Osteocyte (in vitro differentiated cells): ENCODE data around the gene ATXN1. TPM values are rescaled to one million over a fixed set of nuclear protein-coding genes. Genes with fewer than 3 reads are reported as not detected.
"Not testable (repeated sequence)": the region's sequence is repeated elsewhere in the genome, so short reads cannot be mapped to it uniquely, and the experiment has no call there.

Source experiments
- DNase-seq: peaks from one replicate; pipeline ENCODE4 v3.0.0; 2021; ENCODE audit warnings: mixed read lengths; ENCODE audit not compliant: unreplicated experiment; ENCODE audit errors: extremely low spot score
- H3K27ac Mint-ChIP-seq: one replicate; pipeline ENCODE4 v1.8.0; 2021; ENCODE audit warnings: mild to moderate bottlenecking, mixed read lengths; ENCODE audit not compliant: unreplicated experiment
- H3K27me3 Mint-ChIP-seq: one replicate; pipeline ENCODE4 v1.8.0; 2021; ENCODE audit warnings: mixed read lengths; ENCODE audit not compliant: unreplicated experiment
- H3K36me3 Mint-ChIP-seq: one replicate; pipeline ENCODE4 v1.8.0; 2021; ENCODE audit warnings: mixed read lengths; ENCODE audit not compliant: unreplicated experiment
- H3K4me1 Mint-ChIP-seq: one replicate; pipeline ENCODE4 v1.8.0; 2021; ENCODE audit warnings: mixed read lengths; ENCODE audit not compliant: unreplicated experiment
- H3K4me3 Mint-ChIP-seq: one replicate; pipeline ENCODE4 v1.8.0; 2021; ENCODE audit warnings: mild to moderate bottlenecking, moderate library complexity, mixed read lengths; ENCODE audit not compliant: unreplicated experiment
- H3K9me3 Mint-ChIP-seq: one replicate; pipeline ENCODE4 v1.8.0; 2021; ENCODE audit warnings: mixed read lengths; ENCODE audit not compliant: unreplicated experiment
- total RNA-seq: library from RNA; stranded (reverse); gene quantifications from 2 replicates; pipeline ENCODE4 v1.2.1, GENCODE V29; 2021
- TF ChIP-seq, protein P1 (sequence below): fragments of 200-600 bp; sonication (generic); IDR thresholded peaks from 2 replicates; pipeline ENCODE4 v1.5.0; 2021; ENCODE audit warnings: antibody characterized with exemption, mild to moderate bottlenecking, moderate library complexity

ATXN1 gene
- total RNA-seq, 1 donor from 2014 or later: 54.4 TPM

DNA sequence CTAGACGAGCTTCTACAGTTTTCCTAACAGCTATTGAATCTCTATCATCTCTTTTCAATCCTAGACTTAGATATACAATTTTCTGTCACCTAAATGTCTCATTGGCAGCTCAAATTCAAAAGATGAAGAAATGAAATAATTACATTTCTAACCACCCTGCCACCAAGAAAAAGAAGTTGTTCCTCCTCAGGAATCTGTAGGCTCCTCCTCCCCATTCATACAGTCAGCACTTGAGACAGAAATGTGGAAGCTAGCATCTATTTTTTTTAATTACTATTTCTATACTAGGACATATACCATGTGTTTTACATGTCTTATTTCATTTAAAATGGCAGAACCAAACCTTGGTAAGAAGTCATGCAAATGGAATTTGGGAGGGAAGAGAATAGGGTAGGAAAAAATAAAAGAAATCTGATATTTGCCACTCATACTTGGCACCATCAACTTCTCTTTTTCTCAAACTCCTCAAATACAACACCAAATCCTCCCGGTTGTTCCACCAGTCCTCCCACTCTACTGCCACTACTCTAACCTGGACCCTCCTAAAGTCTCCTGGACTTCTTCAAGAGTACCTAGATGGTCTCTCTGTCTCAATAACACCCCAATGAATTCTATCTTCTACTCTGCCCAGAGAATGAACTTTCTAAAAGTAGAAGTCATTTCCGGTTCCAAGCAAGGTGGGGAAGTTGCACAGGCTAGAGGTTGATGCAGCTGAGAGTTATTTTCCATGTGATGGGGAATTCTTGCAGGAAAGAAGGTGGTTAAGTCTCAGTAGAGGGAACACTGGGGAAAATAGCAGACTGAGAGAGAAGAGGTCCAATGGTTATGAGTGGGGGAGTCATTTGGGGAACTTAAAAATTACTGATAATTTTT lies 54.1 kb downstream of the ATXN1 start:
- H3K27ac Mint-ChIP-seq: no peak overlapping the region
- peaks cover 4% of the 10 kb centered on the region for H3K36me3 Mint-ChIP-seq
- TF ChIP-seq, protein P1, sequence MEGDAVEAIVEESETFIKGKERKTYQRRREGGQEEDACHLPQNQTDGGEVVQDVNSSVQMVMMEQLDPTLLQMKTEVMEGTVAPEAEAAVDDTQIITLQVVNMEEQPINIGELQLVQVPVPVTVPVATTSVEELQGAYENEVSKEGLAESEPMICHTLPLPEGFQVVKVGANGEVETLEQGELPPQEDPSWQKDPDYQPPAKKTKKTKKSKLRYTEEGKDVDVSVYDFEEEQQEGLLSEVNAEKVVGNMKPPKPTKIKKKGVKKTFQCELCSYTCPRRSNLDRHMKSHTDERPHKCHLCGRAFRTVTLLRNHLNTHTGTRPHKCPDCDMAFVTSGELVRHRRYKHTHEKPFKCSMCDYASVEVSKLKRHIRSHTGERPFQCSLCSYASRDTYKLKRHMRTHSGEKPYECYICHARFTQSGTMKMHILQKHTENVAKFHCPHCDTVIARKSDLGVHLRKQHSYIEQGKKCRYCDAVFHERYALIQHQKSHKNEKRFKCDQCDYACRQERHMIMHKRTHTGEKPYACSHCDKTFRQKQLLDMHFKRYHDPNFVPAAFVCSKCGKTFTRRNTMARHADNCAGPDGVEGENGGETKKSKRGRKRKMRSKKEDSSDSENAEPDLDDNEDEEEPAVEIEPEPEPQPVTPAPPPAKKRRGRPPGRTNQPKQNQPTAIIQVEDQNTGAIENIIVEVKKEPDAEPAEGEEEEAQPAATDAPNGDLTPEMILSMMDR: no peak
- no peak overlapping the region for H3K4me3 Mint-ChIP-seq
- DNase-seq: no peak
- no peaks in the 10 kb centered on the region for H3K27me3 Mint-ChIP-seq
- peaks cover 35% of the 10 kb centered on the region for H3K4me1 Mint-ChIP-seq
- H3K9me3 Mint-ChIP-seq: no peaks in the 10 kb centered on the region

DNA sequence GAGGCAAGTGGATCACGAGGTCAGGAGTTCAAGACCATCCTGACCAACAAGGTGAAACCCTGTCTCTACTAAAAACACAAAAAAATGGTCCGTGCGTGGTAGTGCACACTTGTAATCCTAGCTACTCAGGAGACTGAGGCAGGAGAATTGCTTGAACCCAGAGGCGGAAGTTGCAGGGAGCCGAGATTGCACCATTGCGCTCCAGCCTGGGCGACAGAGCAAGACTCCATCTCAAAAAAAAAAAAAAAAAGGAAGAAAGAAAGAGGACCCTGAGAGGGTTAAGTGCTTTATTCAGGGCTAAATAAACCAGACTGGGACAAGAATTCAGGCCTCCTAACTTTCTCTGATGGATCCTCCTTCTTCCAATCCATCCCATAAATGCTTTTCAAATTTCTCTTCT lies 54.8 kb downstream of the ATXN1 start:
- not testable (repeated sequence) for H3K27me3 Mint-ChIP-seq, DNase-seq, H3K4me3 Mint-ChIP-seq, H3K27ac Mint-ChIP-seq, H3K36me3 Mint-ChIP-seq, H3K9me3 Mint-ChIP-seq
- H3K4me1 Mint-ChIP-seq: peaks cover 29% of the 10 kb centered on the region

DNA sequence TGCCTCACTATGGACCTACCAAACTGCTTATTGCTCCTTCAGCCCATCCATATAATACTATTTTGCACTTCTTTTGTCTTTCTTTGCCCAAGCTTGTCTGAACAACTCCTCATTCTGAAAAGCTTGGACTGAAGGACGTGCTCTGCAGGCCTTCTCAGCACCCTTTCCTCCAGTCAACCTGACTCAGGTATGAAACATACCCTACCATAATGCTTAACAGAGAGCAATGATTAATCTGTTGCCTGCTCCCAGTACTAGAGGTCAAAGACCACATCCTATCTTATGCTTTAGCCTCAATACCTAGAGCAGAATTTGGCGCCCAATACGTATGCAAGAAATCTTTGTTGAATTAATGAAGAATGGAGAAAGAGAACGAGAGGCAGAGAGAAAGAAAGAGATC lies 55.2 kb downstream of the ATXN1 start:
- Mint-ChIP-seq H3K27ac (no peak overlapping the region), H3K4me1 (peaks cover 26% of the 10 kb centered on the region), H3K27me3 (no peaks in the 10 kb centered on the region), H3K9me3 (no peaks in the 10 kb centered on the region), H3K4me3 (no peak overlapping the region), H3K36me3 (peaks cover 7% of the 10 kb centered on the region)
- no peak for DNase-seq
- TF ChIP-seq, protein P1: no peak

DNA sequence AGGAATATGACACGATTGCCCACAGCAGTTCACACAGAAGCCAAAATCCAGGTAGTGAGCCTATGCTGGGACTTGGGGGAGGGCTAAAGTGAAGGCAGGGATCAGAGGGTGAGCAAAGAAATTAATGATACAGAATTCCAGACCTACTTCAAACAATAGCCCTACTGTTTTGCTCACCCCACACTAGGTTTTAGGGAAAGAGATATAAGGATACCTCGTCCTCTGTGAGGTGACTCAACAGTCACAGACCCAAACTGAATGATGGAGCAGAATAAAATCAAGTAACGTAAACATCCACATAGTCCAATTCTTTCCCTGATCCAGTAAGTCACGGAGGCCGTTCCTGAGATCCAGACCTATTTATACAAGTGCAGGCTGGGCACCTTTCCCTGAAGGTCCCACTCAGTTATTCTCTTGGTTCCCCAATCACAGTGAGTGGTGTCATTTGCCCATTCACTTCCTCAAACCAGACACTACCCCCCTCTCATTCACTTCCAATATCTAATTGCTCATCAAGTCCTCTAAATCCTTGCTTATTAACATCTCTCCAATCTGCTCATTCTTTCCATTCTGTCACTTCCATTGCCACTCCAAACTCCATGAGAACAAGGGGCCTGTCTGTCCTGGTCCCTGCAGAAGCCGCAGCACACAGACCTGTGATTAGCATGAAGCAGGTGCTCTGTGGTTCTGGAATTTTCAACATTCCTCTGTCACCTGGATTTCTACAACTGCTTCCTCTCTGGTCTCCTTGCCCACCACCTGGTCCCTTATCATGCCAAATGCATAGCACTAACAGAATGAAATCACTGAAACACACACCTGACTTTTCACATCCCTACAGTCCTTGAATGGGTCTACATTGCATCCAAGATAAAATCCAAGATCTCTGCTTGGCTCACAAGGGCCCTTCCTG lies 55.9 kb downstream of the ATXN1 start:
- Mint-ChIP-seq H3K4me3 (no peak overlapping the region), H3K27me3 (no peaks in the 10 kb centered on the region), H3K27ac (no peak overlapping the region), H3K4me1 (peaks cover 26% of the 10 kb centered on the region), H3K36me3 (peaks cover 7% of the 10 kb centered on the region), H3K9me3 (no peaks in the 10 kb centered on the region)
- TF ChIP-seq, protein P1: no peak
- DNase-seq: no peak

DNA sequence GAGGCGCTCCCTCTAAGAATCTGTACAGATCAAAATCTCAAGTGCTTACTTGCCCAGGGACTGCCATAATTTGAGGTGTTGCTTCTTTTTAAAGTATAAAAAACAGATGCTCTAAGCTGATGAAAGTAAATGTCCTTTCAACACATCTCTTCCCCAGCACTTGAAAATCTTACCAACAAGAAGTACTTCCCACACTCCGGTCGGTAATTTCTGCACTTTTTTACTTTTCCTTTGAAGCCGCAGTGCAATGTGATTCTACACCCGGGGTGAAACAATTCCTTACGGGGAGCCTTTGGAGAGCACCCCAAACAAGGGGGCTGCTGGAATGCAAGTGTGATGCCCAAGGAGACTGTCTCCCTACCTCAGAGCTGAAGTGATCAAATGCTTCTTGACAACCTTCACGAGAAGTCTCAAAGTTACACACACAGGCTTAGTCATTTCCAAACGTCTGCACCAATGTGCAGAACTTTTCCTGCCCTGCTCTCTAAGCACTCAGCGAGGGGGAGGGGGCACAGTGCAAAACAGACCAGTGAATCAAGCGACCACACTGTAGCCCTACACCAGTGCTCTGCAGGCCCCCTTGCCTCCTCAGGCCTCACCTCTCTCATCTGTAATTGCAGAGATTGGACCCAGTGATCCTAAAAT lies 56.7 kb downstream of the ATXN1 start:
- Mint-ChIP-seq H3K4me3 (no peak overlapping the region), H3K9me3 (no peaks in the 10 kb centered on the region), H3K27ac (peak overlapping the region; percentile 27), H3K27me3 (no peaks in the 10 kb centered on the region), H3K36me3 (peaks cover 7% of the 10 kb centered on the region), H3K4me1 (peaks cover 32% of the 10 kb centered on the region)
- no peak for DNase-seq
- TF ChIP-seq, protein P1: no peak

DNA sequence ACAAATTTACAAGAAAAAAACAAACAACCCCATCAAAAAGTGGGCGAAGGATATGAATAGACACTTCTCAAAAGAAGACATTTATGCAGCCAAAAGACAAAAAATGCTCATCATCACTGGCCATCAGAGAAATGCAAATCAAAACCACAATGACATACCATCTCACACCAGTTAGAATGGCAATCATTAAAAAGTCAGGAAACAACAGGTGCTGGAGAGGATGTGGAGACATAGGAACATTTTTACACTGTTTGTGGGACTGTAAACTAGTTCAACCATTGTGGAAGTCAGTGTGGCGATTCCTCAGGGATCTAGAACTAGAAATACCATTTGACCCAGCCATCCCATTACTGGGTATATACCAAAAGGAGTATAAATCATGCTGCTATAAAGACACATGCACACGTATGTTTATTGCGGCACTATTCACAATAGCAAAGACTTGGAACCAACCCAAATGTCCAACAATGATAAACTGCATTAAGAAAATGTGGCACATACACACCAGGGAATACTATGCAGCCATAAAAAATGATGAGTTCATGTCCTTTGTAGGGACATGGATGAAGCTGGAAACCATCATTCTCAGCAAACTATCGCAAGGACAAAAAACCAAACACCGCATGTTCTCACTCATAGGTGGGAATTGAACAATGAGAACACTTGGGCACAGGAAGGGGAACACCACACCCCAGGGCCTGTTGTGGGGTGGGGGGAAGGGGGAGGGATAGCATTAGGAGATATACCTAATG lies 58.5 kb downstream of the ATXN1 start:
- not testable (repeated sequence) for H3K36me3 Mint-ChIP-seq, H3K27me3 Mint-ChIP-seq, H3K27ac Mint-ChIP-seq, H3K4me3 Mint-ChIP-seq, H3K9me3 Mint-ChIP-seq, DNase-seq
- H3K4me1 Mint-ChIP-seq: peaks cover 46% of the 10 kb centered on the region
